ENCODE measurements around the gene CAMTA1.
A peak's percentile ranks its signal among the peaks of the same experiment; 100 is the strongest.

The CAMTA1 gene

DNA sequence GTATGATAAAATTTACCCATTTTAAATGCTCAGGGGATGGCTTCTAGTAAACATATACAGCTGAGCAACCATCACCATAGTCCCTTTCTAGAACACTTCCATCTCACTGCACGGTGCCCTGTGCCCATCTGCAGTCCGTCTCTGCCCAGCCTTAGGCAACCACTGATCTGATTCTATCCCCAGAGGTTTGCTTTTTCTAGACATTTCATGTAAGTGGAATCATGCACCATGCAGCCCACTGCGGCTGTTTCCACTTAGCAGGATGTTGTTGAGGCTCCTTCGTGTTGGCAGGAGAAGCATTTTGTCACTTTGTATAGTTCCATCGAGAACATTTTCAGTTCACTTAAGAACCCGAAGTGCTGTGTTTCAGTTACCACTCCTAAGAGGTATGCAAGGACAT, 958.1 kb downstream of the CAMTA1 start:
- no peak for DNase-seq (ENCODE audit: low spot score)

DNA sequence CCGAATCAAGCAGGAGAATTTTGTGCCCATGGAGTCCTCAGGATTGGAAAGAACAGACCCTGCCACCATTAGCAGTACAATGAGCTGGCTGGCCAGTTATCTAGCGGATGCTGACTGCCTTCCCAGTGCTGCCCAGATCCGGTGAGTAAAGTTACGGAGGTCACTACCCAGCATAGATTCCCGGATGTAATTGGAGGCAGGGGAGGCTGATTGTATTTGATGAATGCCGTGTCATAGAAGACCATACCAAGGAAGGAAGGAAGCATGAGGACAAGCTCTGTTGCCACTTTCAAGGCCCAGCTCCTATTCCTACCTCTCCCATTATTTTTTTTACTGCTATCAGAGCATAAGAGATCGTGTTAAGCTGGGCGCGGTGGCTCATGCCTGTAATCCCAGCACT, 959.6 kb downstream of the CAMTA1 start:
- DNase-seq (ENCODE audit: low spot score), result no peak

DNA sequence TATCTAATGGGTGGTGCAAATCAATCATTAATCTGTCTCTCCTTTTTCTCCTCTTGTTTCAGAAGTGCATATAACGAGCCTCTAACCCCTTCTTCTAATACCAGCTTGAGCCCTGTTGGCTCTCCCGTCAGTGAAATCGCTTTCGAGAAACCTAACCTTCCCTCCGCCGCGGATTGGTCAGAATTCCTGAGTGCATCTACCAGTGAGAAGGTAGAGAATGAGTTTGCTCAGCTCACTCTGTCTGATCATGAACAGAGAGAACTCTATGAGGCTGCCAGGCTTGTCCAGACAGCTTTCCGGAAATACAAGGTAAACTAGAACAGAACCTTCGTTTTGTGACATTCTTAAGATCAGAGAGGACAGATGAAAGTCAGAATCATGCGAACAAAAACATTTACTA, 960.5 kb downstream of the CAMTA1 start:
- no peak for DNase-seq (ENCODE audit: low spot score)

DNA sequence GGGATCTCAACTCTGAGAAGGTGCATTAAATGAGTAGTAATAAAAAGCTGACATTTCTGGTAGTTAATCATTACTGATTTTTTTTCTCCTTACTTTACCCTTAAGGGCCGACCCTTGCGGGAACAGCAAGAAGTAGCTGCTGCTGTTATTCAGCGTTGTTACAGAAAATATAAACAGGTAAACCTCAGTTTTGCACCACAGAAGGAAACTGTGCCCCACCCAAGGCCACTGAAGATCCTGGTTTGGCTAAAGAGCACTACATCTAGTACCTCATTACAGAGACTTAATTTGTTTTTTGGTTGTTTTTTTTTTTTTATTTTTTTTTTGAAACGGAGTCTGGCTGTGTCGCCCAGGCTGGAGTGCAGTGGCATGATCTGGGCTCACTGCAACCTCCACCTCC, 962.4 kb downstream of the CAMTA1 start:
- no peak for DNase-seq (ENCODE audit: low spot score)

DNA sequence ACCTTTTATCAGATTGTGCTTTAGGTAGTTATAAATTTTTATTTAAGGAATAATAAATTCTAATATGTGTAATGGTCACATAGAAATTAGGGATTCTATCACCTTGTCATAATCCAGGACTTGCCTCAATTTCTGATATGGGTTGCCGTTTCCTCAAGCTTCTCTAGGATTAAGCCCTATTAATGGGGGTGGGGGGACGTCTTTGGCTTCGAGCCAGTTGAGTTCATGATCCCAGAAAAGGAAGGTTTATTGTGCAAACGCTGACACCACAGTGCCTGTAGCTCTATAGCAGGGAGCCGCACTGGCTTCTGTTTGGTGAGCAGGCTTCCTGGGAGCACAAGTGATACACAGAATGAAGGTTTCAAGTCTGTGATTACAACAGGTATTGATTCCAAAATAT, 963.9 kb downstream of the CAMTA1 start:
- no peak for DNase-seq (ENCODE audit: low spot score)

DNA sequence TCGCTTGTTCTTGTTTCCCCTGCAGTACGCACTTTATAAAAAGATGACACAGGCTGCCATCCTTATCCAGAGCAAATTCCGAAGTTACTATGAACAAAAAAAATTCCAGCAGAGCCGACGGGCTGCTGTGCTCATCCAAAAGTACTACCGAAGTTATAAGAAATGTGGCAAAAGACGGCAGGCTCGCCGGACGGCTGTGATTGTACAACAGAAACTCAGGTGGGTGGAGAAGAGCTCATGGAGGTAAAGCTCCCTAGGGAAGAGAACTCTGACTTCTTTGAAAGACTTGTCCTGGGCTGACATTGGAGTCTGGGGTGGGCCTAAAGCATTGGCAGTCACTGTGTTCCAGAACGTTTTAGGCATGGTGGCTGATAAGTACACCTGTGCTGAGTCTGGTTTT, 965.9 kb downstream of the CAMTA1 start:
- no peak for DNase-seq (ENCODE audit: low spot score)

DNA sequence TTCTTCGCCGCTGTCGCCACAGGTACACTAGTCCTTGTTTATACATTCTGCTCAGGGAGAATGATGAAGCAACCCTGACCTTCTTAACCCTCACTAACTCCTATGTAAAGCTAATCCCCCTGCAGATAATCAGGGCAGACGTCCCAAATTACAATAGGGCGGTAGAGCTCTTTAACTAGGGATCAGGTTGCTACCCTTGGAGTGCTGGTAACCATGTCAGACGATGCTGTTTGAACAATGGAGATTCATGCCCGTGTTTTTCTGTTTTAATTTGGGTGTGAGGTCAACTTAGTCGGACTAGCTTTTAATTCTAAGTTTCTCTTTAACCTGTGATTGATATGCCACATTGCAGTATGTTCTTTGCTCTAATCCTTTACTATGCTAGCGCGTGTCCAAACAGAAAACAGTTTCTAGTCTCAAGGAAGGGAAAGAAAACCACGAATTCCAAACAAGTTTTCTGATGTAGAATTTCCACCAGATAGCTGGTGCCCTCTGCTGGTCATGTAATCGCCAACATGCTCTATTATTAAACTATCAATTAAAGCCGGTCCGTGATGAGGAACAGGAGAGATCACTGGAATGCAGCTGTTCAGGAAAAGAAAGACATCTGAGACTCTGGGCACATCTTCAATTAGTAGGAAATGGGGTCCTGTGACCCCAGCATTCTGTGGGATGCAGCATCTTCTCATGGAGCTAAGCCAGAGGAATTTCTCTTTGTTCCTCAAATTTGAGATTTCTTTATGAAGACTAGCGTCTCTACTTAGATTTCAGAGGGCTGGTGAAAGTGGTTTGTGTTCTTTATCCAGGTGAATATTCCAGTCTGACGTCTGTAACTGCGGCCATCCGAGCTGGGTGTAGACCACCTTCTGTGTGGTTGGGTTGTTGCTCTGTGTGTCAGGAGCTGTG, 967.5 kb downstream of the CAMTA1 start:
- peak; percentile 79 for DNase-seq (ENCODE audit: low spot score)

DNA sequence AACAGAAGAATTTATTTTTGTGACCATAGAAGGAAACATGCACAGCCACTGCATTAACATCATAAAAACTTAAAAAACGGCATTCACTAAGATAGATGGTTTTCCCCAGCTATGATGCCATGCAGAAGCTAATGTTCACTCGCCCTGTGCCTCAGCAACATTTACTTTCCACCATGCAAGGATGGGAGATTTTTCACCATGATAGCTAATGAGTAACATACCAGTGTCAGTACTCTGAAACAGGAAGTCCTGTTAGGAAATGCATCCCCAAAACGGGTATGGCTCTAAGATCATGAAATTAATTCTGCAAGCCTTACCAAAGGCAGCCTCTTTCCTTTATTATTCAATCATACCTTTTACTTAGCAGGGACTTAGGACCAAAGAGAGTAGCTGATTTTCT, 968.4 kb downstream of the CAMTA1 start:
- DNase-seq (ENCODE audit: low spot score), result no peak

DNA sequence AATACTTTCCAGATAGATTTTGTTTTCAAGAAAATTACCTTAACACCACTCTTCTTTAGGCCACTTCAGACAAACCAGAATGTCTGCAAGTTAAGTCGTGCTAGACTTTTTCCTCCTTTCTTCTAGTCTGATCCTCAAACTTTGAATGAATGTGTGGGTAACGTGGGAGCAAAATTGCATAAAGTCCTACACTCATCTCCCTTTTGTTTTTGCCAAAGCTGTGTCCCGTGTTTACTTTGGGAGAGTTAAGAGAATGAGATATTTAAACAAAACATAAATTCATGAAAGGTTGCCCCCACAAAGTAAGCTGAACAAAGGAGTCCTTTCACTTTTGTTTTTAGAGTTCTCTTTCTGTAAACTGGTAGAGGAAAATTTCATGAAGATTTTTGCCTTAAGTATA, 969.0 kb downstream of the CAMTA1 start:
- no peak for DNase-seq (ENCODE audit: low spot score)

DNA sequence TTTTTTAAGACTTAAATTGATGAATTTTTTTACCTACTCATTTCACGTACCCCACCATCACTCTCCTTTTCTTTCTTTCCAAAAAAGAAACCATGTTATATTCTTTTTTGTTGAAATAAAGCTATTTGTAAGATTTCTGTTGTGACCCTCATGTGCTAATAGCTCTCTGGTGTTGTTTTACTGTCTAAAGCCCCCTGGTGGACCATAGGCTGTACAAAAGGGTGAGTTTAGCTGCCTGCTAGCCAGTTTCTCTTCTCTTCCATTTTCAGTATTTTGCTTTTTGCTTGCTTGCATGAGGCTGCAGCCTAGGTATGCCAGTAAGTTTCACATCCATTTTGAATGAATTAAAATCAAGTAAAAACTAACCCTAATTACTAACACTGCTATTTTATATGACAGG, 970.2 kb downstream of the CAMTA1 start:
- DNase-seq (ENCODE audit: low spot score), result peak; percentile 34

DNA sequence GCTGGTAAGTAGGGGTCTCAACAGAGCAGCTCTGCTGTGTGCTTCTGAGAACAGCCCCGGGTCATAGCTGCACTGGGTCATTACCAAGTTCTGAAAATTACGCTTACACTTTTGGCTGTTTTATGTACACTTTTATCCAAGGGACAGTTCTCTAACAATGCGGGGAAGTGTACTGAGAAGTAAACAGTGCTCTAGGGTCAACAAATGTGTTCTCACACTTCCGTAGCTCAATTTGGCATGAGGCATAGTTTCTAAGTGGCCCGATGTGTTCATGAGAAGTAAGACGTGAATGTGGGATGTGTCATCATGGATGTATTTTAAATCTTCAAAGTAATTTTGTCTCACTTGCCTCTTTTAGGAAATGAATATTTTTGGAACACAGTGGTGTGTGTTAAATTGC, 975.0 kb downstream of the CAMTA1 start:
- peak; percentile 46 for DNase-seq (ENCODE audit: low spot score)

DNA sequence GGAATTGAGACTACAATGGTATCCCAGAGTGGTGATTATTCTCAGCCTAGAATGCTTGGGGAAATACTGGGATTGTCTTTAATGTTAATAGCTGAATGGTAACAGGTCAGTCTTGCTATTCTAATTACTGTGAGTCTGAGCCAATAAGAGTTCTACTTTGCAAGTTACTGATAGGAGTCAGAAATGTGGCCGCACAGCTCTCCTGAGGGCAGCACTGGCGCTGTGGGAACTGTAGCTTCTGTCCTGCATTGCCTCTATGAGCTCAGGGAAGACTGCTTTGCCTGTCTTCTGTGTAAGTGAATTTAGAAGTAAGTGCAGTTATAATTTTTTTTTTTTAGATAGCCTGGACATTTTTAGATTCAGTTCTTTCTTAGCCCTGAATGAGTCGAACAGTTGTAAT, 975.8 kb downstream of the CAMTA1 start:
- no peak for DNase-seq (ENCODE audit: low spot score)

DNA sequence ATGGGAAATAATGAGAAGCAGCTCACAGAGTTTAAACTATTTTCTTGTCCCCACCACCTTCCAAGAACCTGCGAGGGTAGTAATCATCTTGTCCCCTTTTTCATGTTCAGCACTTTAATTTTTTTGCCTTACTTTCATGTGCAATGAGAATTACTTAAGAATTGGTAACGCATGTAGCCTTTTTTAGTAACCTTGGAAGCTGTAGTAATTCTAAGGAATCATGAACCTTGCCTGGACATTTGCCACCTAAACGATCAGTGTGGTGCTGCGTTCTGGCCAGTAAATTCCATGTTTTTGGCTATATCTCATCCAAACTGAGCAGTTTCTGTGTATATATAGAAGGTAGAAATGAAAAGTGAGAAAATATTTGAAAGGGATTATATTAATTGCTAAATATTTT, 981.9 kb downstream of the CAMTA1 start:
- DNase-seq (ENCODE audit: low spot score), result no peak

DNA sequence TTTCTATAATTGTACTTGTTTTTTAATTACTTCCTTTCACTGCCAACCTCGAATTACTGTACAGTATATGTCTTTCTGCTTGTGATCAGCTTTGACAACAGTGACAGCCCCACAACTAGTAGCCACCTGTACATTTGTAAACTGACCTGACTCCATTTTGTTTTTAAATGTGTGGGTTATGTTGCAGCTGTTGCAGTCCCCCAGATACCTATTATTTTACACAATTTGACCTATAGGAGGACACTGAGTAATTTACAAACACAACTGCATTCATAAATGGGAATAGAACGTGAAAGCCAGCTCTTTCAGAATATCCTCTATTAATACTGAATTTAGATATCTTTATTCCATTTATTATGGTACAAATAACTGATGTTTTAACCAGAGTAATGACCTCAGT, 983.3 kb downstream of the CAMTA1 start:
- DNase-seq (ENCODE audit: low spot score), result peak; percentile 18

DNA sequence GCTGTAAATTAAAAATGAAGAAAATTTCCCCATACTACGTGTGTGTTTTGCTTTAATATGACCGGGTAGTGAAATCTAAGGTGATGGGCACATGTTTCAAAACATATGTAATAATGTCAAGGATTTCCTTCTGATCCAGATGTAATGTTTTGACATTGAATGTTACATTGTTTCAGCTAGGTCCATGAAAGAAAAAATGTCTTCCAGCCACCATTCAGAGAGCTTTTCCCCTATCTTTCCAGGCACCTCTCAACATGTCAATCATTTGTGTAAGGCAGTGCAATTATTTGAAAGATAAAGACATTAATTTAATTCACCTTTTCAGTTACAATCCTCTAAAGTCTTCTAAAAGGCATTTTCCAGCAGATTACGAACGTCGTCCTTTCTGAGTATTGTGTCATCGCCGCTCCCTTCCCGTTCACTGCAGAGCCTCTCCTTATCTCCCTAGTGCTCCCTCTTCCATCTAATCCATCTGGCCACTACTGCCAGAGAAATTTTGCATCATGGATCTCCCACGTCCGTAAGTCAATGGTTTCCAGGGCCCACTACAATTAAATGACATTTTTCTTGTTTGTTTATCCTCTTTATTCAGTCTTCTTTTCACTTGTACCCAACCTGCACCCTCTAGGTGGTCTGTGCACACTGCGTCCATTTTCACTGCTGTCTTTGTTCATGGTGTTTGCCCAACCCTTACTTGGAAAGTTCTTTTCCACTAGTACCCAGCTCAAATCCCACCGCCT, 984.6 kb downstream of the CAMTA1 start:
- DNase-seq (ENCODE audit: low spot score), result no peak

DNA sequence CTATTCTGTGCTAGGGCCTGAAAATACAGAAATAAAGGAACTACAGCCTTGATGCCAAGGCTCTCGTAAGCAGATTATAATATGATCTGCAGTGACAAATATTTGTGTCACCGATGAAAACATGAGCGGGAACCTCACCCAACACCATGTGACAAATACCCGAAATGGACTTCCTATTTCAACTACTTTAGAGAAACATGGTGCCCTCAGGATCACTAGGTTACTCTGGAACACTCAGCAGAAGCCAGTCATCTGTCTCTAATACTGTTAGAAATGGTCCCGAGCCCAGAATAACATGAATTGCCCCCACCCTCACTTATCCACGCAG, 985.4 kb downstream of the CAMTA1 start:
- peak; percentile 62 for DNase-seq (ENCODE audit: low spot score)

DNA sequence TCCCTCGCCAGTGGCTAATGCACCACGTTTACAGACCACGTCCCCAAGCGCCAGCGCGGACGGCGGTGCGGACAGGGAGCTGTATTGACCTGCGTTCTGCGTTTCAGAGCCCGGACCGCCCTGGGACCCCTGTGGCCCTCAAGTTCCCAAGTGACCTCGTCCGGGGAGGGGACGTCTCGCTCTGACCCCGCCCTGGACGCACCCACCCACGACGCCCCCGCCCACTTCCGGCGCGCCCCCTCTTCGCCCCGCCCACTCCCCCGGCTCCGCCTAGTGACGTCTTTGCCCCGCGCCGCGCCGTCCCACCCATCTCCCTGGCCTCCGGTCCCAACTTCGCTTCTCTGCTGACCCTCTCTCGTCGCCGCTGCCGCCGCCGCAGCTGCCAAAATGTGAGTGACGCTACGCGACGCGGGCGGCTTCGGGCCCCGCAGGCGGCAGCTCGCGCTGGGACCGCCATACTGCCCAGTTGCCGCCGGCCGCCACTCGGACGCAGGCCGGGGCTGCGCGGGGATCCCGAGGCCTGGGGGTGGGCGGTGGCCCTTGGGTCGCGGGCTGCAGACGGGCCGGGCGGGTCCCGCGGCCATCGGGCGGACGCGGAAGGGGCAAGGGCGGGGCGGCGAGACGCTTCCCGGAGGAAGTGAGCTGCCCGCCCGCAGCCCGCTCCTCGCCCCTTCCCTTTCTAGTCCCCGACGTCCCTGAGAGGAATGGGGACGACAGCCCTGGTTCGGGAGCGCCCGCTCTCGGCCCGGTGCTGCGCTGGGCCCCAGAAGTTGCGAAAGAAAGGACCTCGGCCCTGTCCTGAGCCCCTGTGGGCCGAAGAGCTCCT, 986.0 kb downstream of the CAMTA1 start, which contains the start of gene VAMP3:
TSS of gene VAMP3 (plus strand) at position 300 of the 826 bp plus-strand sequence. CDS start at position 388, 88 bp downstream.
- DNase-seq (ENCODE audit: low spot score), result peak; percentile 77

DNA sequence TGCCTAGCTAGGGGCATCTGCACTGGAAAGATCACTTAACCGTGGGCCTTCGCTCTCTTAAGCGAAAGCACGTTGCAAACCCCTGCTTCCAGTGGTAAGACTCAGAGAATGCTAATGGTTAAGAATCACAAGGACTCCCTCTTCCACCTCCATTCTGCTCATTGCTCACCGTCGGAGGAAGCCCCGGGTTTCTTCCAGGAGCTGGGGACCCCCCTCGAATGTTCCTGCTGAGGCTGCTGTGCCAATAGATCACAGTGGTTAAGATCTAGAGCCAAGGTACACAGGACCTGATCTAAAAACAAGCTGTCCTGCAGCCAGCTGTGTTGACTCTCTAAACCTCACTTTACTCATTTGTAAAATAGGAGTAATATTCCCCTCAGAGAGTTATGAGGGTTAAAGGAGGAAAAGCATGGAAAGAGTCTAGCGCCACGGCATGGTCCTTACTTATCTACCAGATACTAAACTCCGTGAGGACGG, 986.6 kb downstream of the CAMTA1 start:
- DNase-seq (ENCODE audit: low spot score), result peak; percentile 26

DNA sequence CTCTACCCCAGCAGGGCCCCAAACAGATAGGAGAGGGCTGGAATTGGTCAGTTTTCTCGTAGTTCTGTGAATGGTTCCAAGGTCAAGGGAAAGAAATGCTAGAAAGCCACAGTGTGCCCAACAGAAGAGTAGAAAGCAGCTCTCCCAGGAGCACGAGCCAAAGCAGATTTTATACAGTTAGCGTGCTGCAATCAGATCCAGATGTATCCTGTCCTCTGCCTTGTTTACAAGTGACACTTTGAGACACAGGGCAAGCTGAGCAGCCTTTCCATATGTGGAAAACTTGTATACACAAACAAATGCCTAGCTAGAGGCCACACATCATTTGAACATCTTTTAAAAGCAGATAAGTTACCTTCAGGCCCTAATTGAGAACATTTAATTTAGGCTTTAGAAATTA, 992.3 kb downstream of the CAMTA1 start:
- DNase-seq (ENCODE audit: low spot score), result no peak

DNA sequence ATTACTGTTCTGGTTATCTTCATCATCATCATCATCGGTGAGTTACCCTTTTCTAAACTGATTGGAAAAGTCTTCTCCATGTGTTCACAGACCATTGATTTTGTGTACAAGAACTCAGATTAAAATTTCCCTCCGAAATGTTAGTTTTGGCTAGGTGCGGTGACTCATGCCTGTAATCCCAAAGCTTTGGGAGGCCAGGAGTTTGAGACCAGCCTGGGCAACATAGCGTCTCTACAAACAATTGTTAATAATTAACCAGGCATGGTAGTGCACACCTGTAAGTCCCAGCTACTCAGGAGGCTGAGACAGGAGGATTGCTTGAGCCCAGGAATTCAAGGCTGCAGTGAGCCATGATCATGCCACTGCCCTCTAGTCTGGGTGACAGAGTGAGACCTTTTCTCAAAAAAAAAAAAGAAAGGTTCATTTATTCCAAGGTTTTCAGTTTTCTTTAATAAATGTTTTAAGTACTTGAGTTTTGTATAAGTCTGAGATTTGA, 992.9 kb downstream of the CAMTA1 start:
- DNase-seq (ENCODE audit: low spot score), result no peak

DNA sequence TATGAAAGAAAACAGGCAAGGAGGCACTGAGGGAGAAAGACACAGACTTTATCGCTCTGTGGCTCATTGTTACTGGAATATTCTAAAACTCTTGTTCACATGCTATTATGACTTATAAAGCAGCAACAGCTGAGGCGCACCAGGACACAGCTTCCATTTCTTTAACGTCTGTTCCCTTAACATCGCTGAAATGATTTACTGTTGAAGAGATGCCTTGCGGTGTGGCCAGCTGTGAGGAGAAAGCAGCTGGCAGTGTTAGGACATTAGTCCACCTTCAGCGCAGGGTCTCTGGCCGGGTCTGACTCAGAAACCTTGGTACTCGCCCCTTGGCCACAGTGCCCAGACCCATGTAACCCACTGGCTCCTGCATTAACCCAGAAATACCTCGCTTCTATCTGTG, 995.7 kb downstream of the CAMTA1 start:
- DNase-seq (ENCODE audit: low spot score), result no peak

DNA sequence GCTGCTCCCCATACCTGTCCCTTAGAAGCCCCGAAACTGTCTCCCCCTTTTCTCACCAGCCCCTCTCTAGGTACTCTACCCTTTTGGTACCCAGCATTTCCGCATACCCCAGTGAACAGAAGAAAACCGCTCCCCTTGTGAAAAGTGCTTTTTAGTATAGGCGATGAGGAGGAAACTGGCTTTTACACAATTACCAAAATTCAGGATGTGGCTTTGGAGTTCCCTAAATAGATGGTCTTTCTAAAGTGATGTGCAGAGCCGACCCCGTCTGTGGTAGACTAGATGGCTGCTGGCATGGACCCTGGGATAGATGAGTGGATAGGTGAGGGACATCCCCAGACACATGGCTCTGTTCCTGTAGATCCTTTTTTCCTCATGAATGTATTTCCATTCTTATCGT, 996.2 kb downstream of the CAMTA1 start:
- no peak for DNase-seq (ENCODE audit: low spot score)

Measured in RKO (cell line).